SK-N-SH (cell line): Measurements from ENCODE around the gene SHLD2.
"Not testable (repeated sequence)": the region's sequence is repeated elsewhere in the genome, so short reads cannot be mapped to it uniquely, and the experiment has no call there.

Experiments
- CTCF ChIP-seq: fragments of 200-600 bp; sonication (generic); IDR thresholded peaks from 2 replicates; pipeline ENCODE4 v1.6.1; 2017; ENCODE audit warnings: antibody characterized with exemption, mild to moderate bottlenecking, moderate library complexity
- EP300 ChIP-seq, 2 experiments: IDR thresholded peaks; 2 replicates each; pipeline versions ENCODE4 v1.4.0 to v1.6.1; 2012; ENCODE audit warnings: borderline replicate concordance in 1 of 2, low read depth in 1 of 2, low read length in 1 of 2
- EZH2phosphoT487 ChIP-seq: fragments of 200-600 bp; sonication (generic); IDR thresholded peaks from 2 replicates; pipeline ENCODE4 v1.6.1; 2017; ENCODE audit warnings: low read depth, mixed run types, mild to moderate bottlenecking, antibody characterized with exemption, moderate library complexity, borderline replicate concordance
- FOXJ3 ChIP-seq: sonication (generic); formaldehyde crosslinking; IDR thresholded peaks from 2 replicates; pipeline ENCODE4 v1.5.1; 2020; ENCODE audit warnings: mild to moderate bottlenecking, missing genetic modification reagents
- NRF1 ChIP-seq: IDR thresholded peaks from 2 replicates; pipeline ENCODE4 v1.6.1; 2012; ENCODE audit warnings: low read depth, mild to moderate bottlenecking, low read length
- RAD21 ChIP-seq: IDR thresholded peaks from 2 replicates; pipeline ENCODE4 v1.6.1; 2012; ENCODE audit warnings: mild to moderate bottlenecking, low read length
- REST ChIP-seq: IDR thresholded peaks from 2 replicates; pipeline ENCODE4 v1.6.1; 2012; ENCODE audit warnings: mild to moderate bottlenecking, low read depth, low read length, moderate library complexity
- TF ChIP-seq, protein P1 (sequence below): fragments of 150-350 bp; IDR thresholded peaks from 2 replicates; pipeline ENCODE4 v1.6.1; 2017; ENCODE audit warnings: antibody characterized with exemption, low read length, low read depth, borderline replicate concordance

DNA sequence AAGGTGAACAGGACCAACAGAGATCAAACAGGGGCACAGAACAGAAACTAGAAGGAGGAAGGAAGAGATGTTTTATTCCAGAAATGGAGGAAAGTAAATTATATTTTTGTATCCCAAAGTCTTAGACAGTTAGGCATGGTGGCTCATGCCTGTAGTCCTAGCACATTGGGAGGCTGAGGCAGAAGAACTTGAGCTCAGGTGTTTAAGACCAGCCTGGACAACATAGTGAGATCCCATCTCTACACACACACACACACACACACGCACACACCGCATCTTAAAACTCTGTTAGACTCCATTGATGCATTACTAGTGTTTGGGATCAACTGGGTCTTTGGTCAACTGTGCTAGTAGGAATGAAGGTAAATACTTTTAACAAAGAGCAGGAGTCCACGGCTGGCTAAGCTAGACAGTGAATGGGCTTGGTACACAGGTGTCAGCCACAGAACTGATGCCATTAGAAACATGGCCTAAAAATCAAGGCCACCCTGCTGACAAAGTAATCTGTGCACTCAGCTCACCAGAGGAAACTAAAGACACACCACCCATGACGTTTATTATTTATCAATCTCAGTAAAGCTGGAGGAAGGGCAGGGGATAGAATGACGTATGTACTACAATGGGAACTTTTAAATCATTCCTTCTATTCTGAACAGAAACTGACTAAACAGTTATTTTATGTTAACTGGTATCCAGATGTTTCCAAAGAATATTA, 11.3 kb upstream of the SHLD2 start:
- TF ChIP-seq CTCF; EP300 (IDR thresholded peaks at IDR 0.05; ENCODE audit: borderline replicate concordance in 1 of 2, low read depth in 1 of 2, low read length in 1 of 2); EZH2phosphoT487; REST; RAD21; NRF1; FOXJ3: not testable (repeated sequence)
- TF ChIP-seq, protein P1, sequence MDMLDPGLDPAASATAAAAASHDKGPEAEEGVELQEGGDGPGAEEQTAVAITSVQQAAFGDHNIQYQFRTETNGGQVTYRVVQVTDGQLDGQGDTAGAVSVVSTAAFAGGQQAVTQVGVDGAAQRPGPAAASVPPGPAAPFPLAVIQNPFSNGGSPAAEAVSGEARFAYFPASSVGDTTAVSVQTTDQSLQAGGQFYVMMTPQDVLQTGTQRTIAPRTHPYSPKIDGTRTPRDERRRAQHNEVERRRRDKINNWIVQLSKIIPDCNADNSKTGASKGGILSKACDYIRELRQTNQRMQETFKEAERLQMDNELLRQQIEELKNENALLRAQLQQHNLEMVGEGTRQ, result not testable (repeated sequence)
